Endothelial cell of umbilical vein (primary cell): ENCODE data around the gene STRBP. TPM values are rescaled to one million over a fixed set of nuclear protein-coding genes. Genes with fewer than 3 reads are reported as not detected.

ENCODE experiments used
- BruUV-seq: library from RNA; stranded (reverse); fragments of 400-500 nt; replicated peaks from 2 replicates; lab custom pipeline; 2021; lab: Mats Ljungman, UMichigan
- CTCF ChIA-PET: fragments of 300-600, 350-600 bp; sonication (Branson Sonifier 250); formaldehyde crosslinking; loops from one replicate; lab custom pipeline; 2021; ENCODE audit warnings: antibody characterized with exemption, inconsistent platforms; lab: Charles Lee
- POLR2A ChIA-PET: fragments of 300-600, 350-600 bp; sonication (Branson Sonifier 250); formaldehyde crosslinking; loops from one replicate; lab custom pipeline; 2021; ENCODE audit warnings: antibody characterized with exemption, inconsistent platforms; lab: Charles Lee
- DNase-seq: peaks from one replicate; pipeline ENCODE4 v3.0.0-alpha.2; 2011; ENCODE audit warnings: low read depth, low spot score
- FAIRE-seq: peaks from 2 replicates; lab custom pipeline; 2011; peaks lifted over from hg19 to GRCh38; lab: Jason Lieb, UNC
- H2AFZ ChIP-seq: 2 replicates; pipeline ENCODE4 v1.6.0; 2012; ENCODE audit warnings: low read depth, low read length, control low read depth, inconsistent platforms
- H3K27ac ChIP-seq: 2 replicates; pipeline ENCODE4 v1.5.1; 2011; ENCODE audit warnings: low read depth, mild to moderate bottlenecking, control low read depth, low read length, moderate library complexity; ENCODE audit not compliant: insufficient read depth
- H3K27me3 ChIP-seq, 2 experiments: 2 replicates each; pipeline versions ENCODE4 v1.6.0 to v1.6.1; 2011; ENCODE audit warnings: low read length in 2 of 2, mixed read lengths in 1 of 2; ENCODE audit not compliant: control insufficient read depth in 2 of 2, insufficient read depth in 2 of 2
- H3K36me3 ChIP-seq, 2 experiments: 2 replicates in 1 of 2; 3 replicates in 1 of 2; pipeline ENCODE4 v1.5.1; 2011; ENCODE audit warnings: low read length in 2 of 2, mild to moderate bottlenecking in 1 of 2, moderate library complexity in 1 of 2; ENCODE audit not compliant: control insufficient read depth in 2 of 2, insufficient read depth in 2 of 2; ENCODE audit errors: extremely low read depth in 1 of 2
- H3K4me1 ChIP-seq: 3 replicates; pipeline ENCODE4 v1.5.1; 2011; ENCODE audit warnings: mild to moderate bottlenecking, low read length; ENCODE audit not compliant: control insufficient read depth, insufficient read depth; ENCODE audit errors: extremely low read depth
- H3K4me2 ChIP-seq: 2 replicates; pipeline ENCODE4 v1.6.1; 2011; ENCODE audit warnings: low read length, control low read depth, mixed read lengths; ENCODE audit not compliant: insufficient read depth
- H3K4me3 ChIP-seq, 3 experiments: fragments of 200-600 bp in 1 of 3; sonication (generic), shearing (Covaris generic) in 1 of 3; replicated peaks in 1 of 3; 2 replicates each; pipeline ENCODE4 v1.5.1; 2011 to 2016; ENCODE audit warnings: control low read depth in 3 of 3, low read length in 3 of 3, mild to moderate bottlenecking in 2 of 3, inconsistent platforms in 1 of 3, low read depth in 1 of 3, moderate library complexity in 1 of 3; ENCODE audit not compliant: insufficient read depth in 1 of 3
- H3K79me2 ChIP-seq: 2 replicates; pipeline ENCODE4 v1.6.0; 2012; ENCODE audit warnings: low read length, inconsistent platforms; ENCODE audit not compliant: control insufficient read depth, insufficient read depth
- H3K9ac ChIP-seq: replicated peaks from 2 replicates; pipeline ENCODE3; 2011; ENCODE audit warnings: low read length, control low read depth; ENCODE audit not compliant: insufficient read depth; ENCODE audit errors: extremely low read depth
- H3K9me1 ChIP-seq: replicated peaks from 3 replicates; pipeline ENCODE4 v1.6.0; 2011; ENCODE audit warnings: mild to moderate bottlenecking, low read length; ENCODE audit not compliant: control insufficient read depth, insufficient read depth; ENCODE audit errors: extremely low read depth
- H3K9me3 ChIP-seq: replicated peaks from 2 replicates; pipeline ENCODE4 v1.5.1; 2012; ENCODE audit warnings: low read length, inconsistent platforms; ENCODE audit not compliant: control insufficient read depth, insufficient read depth
- H4K20me1 ChIP-seq: replicated peaks from 2 replicates; pipeline ENCODE3; 2011; ENCODE audit warnings: mild to moderate bottlenecking, low read length; ENCODE audit not compliant: control insufficient read depth, insufficient read depth; ENCODE audit errors: extremely low read depth
- EZH2 ChIP-seq: IDR thresholded peaks from 2 replicates; pipeline ENCODE4 v1.6.1; 2012; ENCODE audit warnings: borderline replicate concordance, low read depth, mild to moderate bottlenecking, moderate library complexity, low read length, inconsistent platforms; ENCODE audit not compliant: severe bottlenecking
- FOS ChIP-seq: IDR thresholded peaks from 2 replicates; pipeline ENCODE4 v1.6.1; 2011; ENCODE audit warnings: mild to moderate bottlenecking, low read length, moderate library complexity, borderline replicate concordance; ENCODE audit not compliant: insufficient read depth
- GATA2 ChIP-seq: IDR thresholded peaks from 2 replicates; pipeline ENCODE4 v1.7.0; 2011; ENCODE audit warnings: low read depth, mild to moderate bottlenecking, moderate library complexity, mixed read lengths, low read length; ENCODE audit not compliant: insufficient read length, insufficient read depth
- JUN ChIP-seq: IDR thresholded peaks from 2 replicates; pipeline ENCODE4 v1.6.1; 2011; ENCODE audit warnings: borderline replicate concordance, low read depth; ENCODE audit not compliant: insufficient read length, insufficient read depth
- MYC ChIP-seq: IDR thresholded peaks from one replicate; pipeline ENCODE4 v1.6.1; 2011; ENCODE audit warnings: mild to moderate bottlenecking, low read depth, low read length
- POLR2A ChIP-seq: IDR thresholded peaks from 2 replicates; pipeline ENCODE4 v1.6.1; 2012; ENCODE audit warnings: low read depth, mild to moderate bottlenecking, control low read depth, low read length
- POLR2AphosphoS5 ChIP-seq: IDR thresholded peaks from 2 replicates; pipeline ENCODE4 v1.6.1; 2012; ENCODE audit warnings: low read depth, mild to moderate bottlenecking, control low read depth, low read length, moderate library complexity; ENCODE audit not compliant: insufficient read depth
- dilution Hi-C: fragments of 300-500 bp; cut with MboI; formaldehyde crosslinking; loops from one replicate; pipeline ENCODE4 v1.15.0; 2019; ENCODE audit warnings: low sequenced_read_pairs; ENCODE audit not compliant: extremely low pct_ligation_motif_present
- intact Hi-C: fragments of 100-400 bp; cut with micrococcal nuclease; formaldehyde crosslinking; loops from one replicate; pipeline ENCODE4 v1.10.0; 2022
- polyA plus RNA-seq, 4 experiments: library from polyadenylated mRNA; depleted of rRNA in 3 of 4; stranded (reverse) in 3 of 4; unstranded in 1 of 4; fragments of >200 nt; gene quantifications; 2 replicates each; pipeline versions ENCODE4 v1.2.1 to v1.2.3, GENCODE V29; 2011 to 2012; ENCODE audit warnings: missing spikeins in 1 of 4
- total RNA-seq: library from RNA; stranded (reverse); gene quantifications from 2 replicates; pipeline ENCODE4 v1.2.3, GENCODE V29; 2021
- TF ChIP-seq, protein P1 (sequence below), 2 donors: IDR thresholded peaks; 1 replicate in 1 of 2; 2 replicates in 1 of 2; pipeline ENCODE4 v1.5.1; 2011; ENCODE audit warnings: low read length in 2 of 2, mild to moderate bottlenecking in 2 of 2, moderate library complexity in 2 of 2, control low read depth in 1 of 2, inconsistent platforms in 1 of 2, low read depth in 1 of 2; ENCODE audit not compliant: insufficient read depth in 1 of 2; ENCODE audit errors: extremely low read depth in 1 of 2
- TF ChIP-seq, protein P2 (sequence below): IDR thresholded peaks from 2 replicates; pipeline ENCODE4 v1.6.1; 2011; ENCODE audit not compliant: insufficient read depth, insufficient read length

STRBP gene
- total and polyA plus RNA-seq, 2 donors (not counting 3 experiments of a cell fraction or from before 2014, with no cell fraction given): 7.7 to 15.4 TPM

DNA sequence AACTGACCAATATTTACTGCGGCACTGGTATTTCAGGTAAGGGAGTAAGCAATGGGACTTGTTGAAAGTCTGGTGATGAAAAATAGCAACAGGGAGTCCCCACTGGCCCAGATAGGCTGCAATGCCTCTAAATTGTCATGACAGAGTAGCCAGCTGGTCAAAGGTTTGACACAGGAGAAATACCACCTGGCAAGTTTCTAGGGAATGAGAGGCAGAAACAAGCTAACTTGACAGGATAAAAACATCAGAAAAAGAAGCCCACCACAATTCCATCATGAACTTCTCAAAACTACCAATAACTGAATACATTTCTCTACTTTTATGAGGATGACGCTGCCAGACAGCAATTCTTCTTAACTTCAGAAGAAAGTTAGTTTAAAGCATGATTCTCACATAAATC lies 99.8 kb downstream of the STRBP start:
- Histone ChIP-seq H3K9ac (no peak overlapping the region), H3K9me1 (no peaks in the 10 kb centered on the region), H3K4me3 (no peak overlapping the region), H2AFZ (no peak overlapping the region), H4K20me1 (no peaks in the 10 kb centered on the region), H3K36me3 (no peaks in the 10 kb centered on the region), H3K4me1 (no peaks in the 10 kb centered on the region), H3K4me2 (no peak overlapping the region), H3K79me2 (no peaks in the 10 kb centered on the region), H3K27ac (no peak overlapping the region), H3K9me3 (no peaks in the 10 kb centered on the region), H3K27me3 (no peaks in the 10 kb centered on the region)
- dilution Hi-C loops (no loop called here), intact Hi-C loops (no loop called here)
- TF ChIP-seq EZH2 (no peak), POLR2A (no peak), POLR2AphosphoS5 (no peak), FOS (no peak), JUN (no peak), MYC (no peak), GATA2 (no peak)
- TF ChIP-seq, protein P1, sequence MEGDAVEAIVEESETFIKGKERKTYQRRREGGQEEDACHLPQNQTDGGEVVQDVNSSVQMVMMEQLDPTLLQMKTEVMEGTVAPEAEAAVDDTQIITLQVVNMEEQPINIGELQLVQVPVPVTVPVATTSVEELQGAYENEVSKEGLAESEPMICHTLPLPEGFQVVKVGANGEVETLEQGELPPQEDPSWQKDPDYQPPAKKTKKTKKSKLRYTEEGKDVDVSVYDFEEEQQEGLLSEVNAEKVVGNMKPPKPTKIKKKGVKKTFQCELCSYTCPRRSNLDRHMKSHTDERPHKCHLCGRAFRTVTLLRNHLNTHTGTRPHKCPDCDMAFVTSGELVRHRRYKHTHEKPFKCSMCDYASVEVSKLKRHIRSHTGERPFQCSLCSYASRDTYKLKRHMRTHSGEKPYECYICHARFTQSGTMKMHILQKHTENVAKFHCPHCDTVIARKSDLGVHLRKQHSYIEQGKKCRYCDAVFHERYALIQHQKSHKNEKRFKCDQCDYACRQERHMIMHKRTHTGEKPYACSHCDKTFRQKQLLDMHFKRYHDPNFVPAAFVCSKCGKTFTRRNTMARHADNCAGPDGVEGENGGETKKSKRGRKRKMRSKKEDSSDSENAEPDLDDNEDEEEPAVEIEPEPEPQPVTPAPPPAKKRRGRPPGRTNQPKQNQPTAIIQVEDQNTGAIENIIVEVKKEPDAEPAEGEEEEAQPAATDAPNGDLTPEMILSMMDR (IDR thresholded peaks at IDR 0.05; ENCODE audit: extremely low read depth in 1 of 2, insufficient read depth in 1 of 2, low read depth in 1 of 2, low read length in 2 of 2): no peak
- TF ChIP-seq, protein P2, sequence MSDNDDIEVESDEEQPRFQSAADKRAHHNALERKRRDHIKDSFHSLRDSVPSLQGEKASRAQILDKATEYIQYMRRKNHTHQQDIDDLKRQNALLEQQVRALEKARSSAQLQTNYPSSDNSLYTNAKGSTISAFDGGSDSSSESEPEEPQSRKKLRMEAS: no peak
- POLR2A ChIA-PET: no interaction called here
- CTCF ChIA-PET: interaction anchor here (1.0 to 1.8 kb wide), 3 partner anchors 9 to 93 kb away, joined by 3 to 7 read pairs (median 4); no protein-coding TSS in a partner anchor
- FAIRE-seq (no peak), DNase-seq (no peak)
- no TSS peak for BruUV-seq
